IPS DF 4.7 (cell line): ENCODE data around the gene CYFIP2.
"Not testable (repeated sequence)": the region's sequence is repeated elsewhere in the genome, so short reads cannot be mapped to it uniquely, and the experiment has no call there.

Experiments
- DNase-seq: peaks from one replicate; pipeline ENCODE4 v3.0.0-alpha.2; 2013; ENCODE audit warnings: low spot score; ENCODE audit errors: extremely low read depth

Gene CYFIP2

GRCh38 chr5:157388111-157388710, 122.3 kb downstream of the CYFIP2 start:
- DNase-seq, result no peak

- no peak for DNase-seq
Observed at GRCh38 chr5:157389103-157389502, 123.2 kb downstream of the CYFIP2 start.

- DNase-seq, result no peak
Observed at GRCh38 chr5:157390133-157390532, 124.2 kb downstream of the CYFIP2 start.

GRCh38 chr5:157390551-157391297, 124.8 kb downstream of the CYFIP2 start:
- DNase-seq, result no peak

GRCh38 chr5:157398305-157398704, 132.4 kb downstream of the CYFIP2 start:
- DNase-seq, result no peak

GRCh38 chr5:157400741-157401495, 135.0 kb downstream of the CYFIP2 start:
- DNase-seq, result no peak

GRCh38 chr5:157415838-157416237, 149.9 kb downstream of the CYFIP2 start:
- DNase-seq, result no peak

GRCh38 chr5:157419521-157419920, 153.6 kb downstream of the CYFIP2 start:
- not testable (repeated sequence) for DNase-seq

- DNase-seq, result not testable (repeated sequence)
Observed at GRCh38 chr5:157429920-157430319, 164.0 kb downstream of the CYFIP2 start.

GRCh38 chr5:157431544-157432200, 165.7 kb downstream of the CYFIP2 start:
- no peak for DNase-seq

- no peak for DNase-seq
Observed at GRCh38 chr5:157434096-157434495, 168.2 kb downstream of the CYFIP2 start.

- DNase-seq, result no peak
Observed at GRCh38 chr5:157443041-157443549, 177.2 kb downstream of the CYFIP2 start.

GRCh38 chr5:157444224-157444623, 178.3 kb downstream of the CYFIP2 start:
- DNase-seq, result no peak
